H9 (cell line): ENCODE measurements around the gene CNKSR1. TPM values are rescaled to one million over a fixed set of nuclear protein-coding genes. Genes with fewer than 3 reads are reported as not detected.

Experiments used
- DNase-seq: peaks from one replicate; pipeline ENCODE4 v3.0.0-alpha.2; 2017
- H2AFZ ChIP-seq: one replicate; pipeline ENCODE4 v1.6.1; 2013; ENCODE audit warnings: mild to moderate bottlenecking, low read length, control low read depth, moderate library complexity
- H2AK5ac ChIP-seq: 2 replicates; pipeline ENCODE4 v1.6.1; 2013; ENCODE audit warnings: low read length, control low read depth, mixed read lengths; ENCODE audit not compliant: insufficient read length
- H2BK120ac ChIP-seq: one replicate; pipeline ENCODE4 v1.6.1; 2013; ENCODE audit warnings: low read depth, mild to moderate bottlenecking, low read length, control low read depth, inconsistent platforms; ENCODE audit not compliant: poor library complexity, severe bottlenecking
- H2BK12ac ChIP-seq: 2 replicates; pipeline ENCODE4 v1.6.1; 2013; ENCODE audit warnings: low read length, control low read depth, mixed read lengths, low read depth; ENCODE audit not compliant: insufficient read length
- H2BK15ac ChIP-seq: 2 replicates; pipeline ENCODE4 v1.6.1; 2013; ENCODE audit warnings: low read depth, low read length, control low read depth
- H2BK20ac ChIP-seq: one replicate; pipeline ENCODE4 v1.6.1; 2013; ENCODE audit warnings: low read depth, mild to moderate bottlenecking, low read length, control low read depth, inconsistent platforms; ENCODE audit not compliant: poor library complexity, severe bottlenecking
- H2BK5ac ChIP-seq: 2 replicates; pipeline ENCODE4 v1.6.1; 2013; ENCODE audit warnings: low read length, control low read depth, mixed read lengths; ENCODE audit not compliant: insufficient read length
- H3K14ac ChIP-seq: 2 replicates; pipeline ENCODE4 v1.6.1; 2013; ENCODE audit warnings: low read length, control low read depth; ENCODE audit not compliant: insufficient read depth
- H3K18ac ChIP-seq: 2 replicates; pipeline ENCODE4 v1.6.1; 2013; ENCODE audit warnings: low read depth, mild to moderate bottlenecking, mixed read lengths, low read length, control low read depth; ENCODE audit not compliant: insufficient read length
- H3K23ac ChIP-seq: 2 replicates; pipeline ENCODE4 v1.6.1; 2013; ENCODE audit warnings: low read length, control low read depth, mixed read lengths, low read depth; ENCODE audit not compliant: insufficient read length
- H3K23me2 ChIP-seq: 2 replicates; pipeline ENCODE4 v1.6.1; 2013; ENCODE audit warnings: low read depth, mild to moderate bottlenecking, mixed read lengths, low read length, control low read depth; ENCODE audit not compliant: insufficient read length, poor library complexity, severe bottlenecking
- H3K27ac ChIP-seq: 2 replicates; pipeline ENCODE4 v1.5.1; 2013; ENCODE audit warnings: low read length, control low read depth, mixed read lengths, low read depth; ENCODE audit not compliant: insufficient read length
- H3K27me3 ChIP-seq: 2 replicates; pipeline ENCODE4 v1.6.1; 2013; ENCODE audit warnings: low read length, control low read depth, inconsistent platforms; ENCODE audit not compliant: insufficient read depth
- H3K4ac ChIP-seq: 2 replicates; pipeline ENCODE4 v1.6.1; 2013; ENCODE audit warnings: low read depth, mild to moderate bottlenecking, control low read depth, inconsistent platforms, low read length, moderate library complexity
- H3K4me1 ChIP-seq: 2 replicates; pipeline ENCODE4 v1.6.1; 2013; ENCODE audit warnings: low read length, control low read depth, inconsistent platforms; ENCODE audit not compliant: insufficient read depth
- H3K4me2 ChIP-seq: 2 replicates; pipeline ENCODE4 v1.6.1; 2013; ENCODE audit warnings: low read length, control low read depth, mixed read lengths; ENCODE audit not compliant: insufficient read length, insufficient read depth
- H3K56ac ChIP-seq: 2 replicates; pipeline ENCODE4 v1.6.1; 2013; ENCODE audit warnings: low read depth, mild to moderate bottlenecking, mixed read lengths, low read length, control low read depth; ENCODE audit not compliant: insufficient read length
- H3K79me1 ChIP-seq: 2 replicates; pipeline ENCODE4 v1.6.1; 2013; ENCODE audit warnings: low read depth, mild to moderate bottlenecking, moderate library complexity, low read length, control low read depth, inconsistent platforms; ENCODE audit not compliant: insufficient read depth, poor library complexity, severe bottlenecking
- H3K79me2 ChIP-seq: 2 replicates; pipeline ENCODE4 v1.6.1; 2013; ENCODE audit warnings: low read length, control low read depth, inconsistent platforms; ENCODE audit not compliant: insufficient read depth
- H3K9ac ChIP-seq: 2 replicates; pipeline ENCODE4 v1.6.1; 2013; ENCODE audit warnings: low read length, control low read depth, mixed read lengths; ENCODE audit not compliant: insufficient read length; ENCODE audit errors: extremely low read depth
- H3K9me3 ChIP-seq: one replicate; pipeline ENCODE4 v1.6.1; 2013; ENCODE audit warnings: low read depth, low read length, inconsistent platforms; ENCODE audit not compliant: control insufficient read depth
- H3T11ph ChIP-seq: one replicate; pipeline ENCODE4 v1.6.1; 2013; ENCODE audit warnings: mild to moderate bottlenecking, low read length, control low read depth, inconsistent platforms
- H4K20me1 ChIP-seq: one replicate; pipeline ENCODE4 v1.6.1; 2013; ENCODE audit not compliant: control insufficient read depth, insufficient read length, insufficient read depth
- H4K5ac ChIP-seq: 2 replicates; pipeline ENCODE4 v1.6.1; 2013; ENCODE audit warnings: low read depth, mild to moderate bottlenecking, mixed read lengths, low read length, control low read depth; ENCODE audit not compliant: insufficient read length
- H4K8ac ChIP-seq: replicated peaks from 2 replicates; pipeline ENCODE4 v1.6.1; 2013; ENCODE audit warnings: low read length, control low read depth, mixed read lengths, low read depth; ENCODE audit not compliant: insufficient read length
- H4K91ac ChIP-seq: 2 replicates; pipeline ENCODE4 v1.6.1; 2013; ENCODE audit warnings: low read depth, mild to moderate bottlenecking, moderate library complexity, mixed read lengths, low read length, control low read depth; ENCODE audit not compliant: insufficient read length
- H3K27ac Mint-ChIP-seq, 3 experiments: 2 replicates in 2 of 3; 3 replicates in 1 of 3; pipeline ENCODE4 v1.8.0; 2020 to 2021; ENCODE audit warnings: mixed read lengths in 3 of 3, mild to moderate bottlenecking in 1 of 3, moderate library complexity in 1 of 3
- H3K27me3 Mint-ChIP-seq: 2 replicates; pipeline ENCODE4 v1.8.0; 2021; ENCODE audit warnings: low read depth, mild to moderate bottlenecking, moderate library complexity, mixed read lengths
- H3K36me3 Mint-ChIP-seq, 3 experiments: 2 replicates in 2 of 3; 3 replicates in 1 of 3; pipeline ENCODE4 v1.8.0; 2020 to 2021; ENCODE audit warnings: low read depth in 3 of 3, mixed read lengths in 3 of 3; ENCODE audit not compliant: insufficient read depth in 1 of 3
- H3K4me1 Mint-ChIP-seq, 2 experiments: 2 replicates each; pipeline ENCODE4 v1.8.0; 2020; ENCODE audit warnings: mixed read lengths in 2 of 2
- H3K4me3 Mint-ChIP-seq, 2 experiments: 2 replicates in 1 of 2; 3 replicates in 1 of 2; pipeline ENCODE4 v1.8.0; 2020 to 2021; ENCODE audit warnings: mild to moderate bottlenecking in 2 of 2, mixed read lengths in 2 of 2, moderate library complexity in 1 of 2
- H3K9me3 Mint-ChIP-seq, 2 experiments: 2 replicates in 1 of 2; 3 replicates in 1 of 2; pipeline ENCODE4 v1.8.0; 2020; ENCODE audit warnings: mild to moderate bottlenecking in 2 of 2, mixed read lengths in 2 of 2, moderate library complexity in 1 of 2
- CTCF ChIP-seq: fragments of 200-600 bp; sonication (generic); conservative IDR thresholded peaks from 3 replicates; pipeline ENCODE4 v1.8.0; 2021; ENCODE audit warnings: antibody characterized with exemption, mild to moderate bottlenecking
- WGBS: extraction: QIAGEN DNeasy Blood & Tissue Kit; methylation state at CpG from one replicate; pipeline ENCODE4 v1.1.7; 2013; ENCODE audit warnings: missing lambda C conversion rate, low lambda C conversion rate, mixed read lengths; ENCODE audit not compliant: insufficient read length; ENCODE audit errors: extremely low coverage; 5-methylcytosine and 5-hydroxymethylcytosine counted together
- total RNA-seq: library from RNA; stranded (reverse); gene quantifications from 2 replicates; pipeline ENCODE4 v1.2.1, GENCODE V29; 2021

CNKSR1 gene
- total RNA-seq, 1 experiment from 2014 or later = 26.3 TPM

- Mint-ChIP-seq H3K27ac (no peak overlapping the region), H3K4me1 (peaks cover 32 to 45% of the 10 kb centered on the region in 2 experiments), H3K36me3 (no peaks in the 10 kb centered on the region), H3K27me3 (peaks cover 100% of the 10 kb centered on the region), H3K4me3 (no peak overlapping the region), H3K9me3 (no peaks in the 10 kb centered on the region)
- no peak for DNase-seq
- TF ChIP-seq CTCF = no peak
- H3K27ac ChIP-seq = no peak overlapping the region
- no peaks in the 10 kb centered on the region for H3K79me1 ChIP-seq
- no peak overlapping the region for H3K56ac ChIP-seq
- H3K9me3 ChIP-seq = no peaks in the 10 kb centered on the region
- no peak overlapping the region for H3K18ac ChIP-seq
- no peak overlapping the region for H2BK5ac ChIP-seq
- no peak overlapping the region for H2BK120ac ChIP-seq
- no peak overlapping the region for H3K4me2 ChIP-seq
- no peak overlapping the region for H2BK20ac ChIP-seq
- no CpG with 5 or more reads among the region's 5 CpGs for WGBS
- H4K91ac ChIP-seq = no peak overlapping the region
- H3K9ac ChIP-seq = no peak overlapping the region
- no peaks in the 10 kb centered on the region for H3K79me2 ChIP-seq
- no peak overlapping the region for H2AK5ac ChIP-seq
- no peak overlapping the region for H2BK12ac ChIP-seq
- H2AFZ ChIP-seq = no peak overlapping the region
- H3K23ac ChIP-seq = no peak overlapping the region
- no peak overlapping the region for H3K14ac ChIP-seq
- no peak overlapping the region for H4K8ac ChIP-seq
- H4K20me1 ChIP-seq = no peaks in the 10 kb centered on the region
- no peak overlapping the region for H4K5ac ChIP-seq
- no peak overlapping the region for H3T11ph ChIP-seq
- peaks cover 13% of the 10 kb centered on the region for H3K23me2 ChIP-seq
- peaks cover 31% of the 10 kb centered on the region; the same call in 1 of the 2 replicates for H3K27me3 ChIP-seq
- H2BK15ac ChIP-seq = no peak overlapping the region
- H3K4me1 ChIP-seq = peaks cover 10% of the 10 kb centered on the region; the same call in 1 of the 2 replicates
- H3K4ac ChIP-seq = no peak overlapping the region
Measured at GRCh38 chr1:26153966-26154532, 23.2 kb upstream of the CNKSR1 start.
